A673 (cell line): ENCODE measurements around the gene GALNTL6. TPM values are rescaled to one million over a fixed set of nuclear protein-coding genes. Genes with fewer than 3 reads are reported as not detected.

Experiments
- BruUV-seq: library from RNA; stranded (reverse); fragments of 400-500 nt; replicated peaks from 2 replicates; lab custom pipeline; 2021; lab: Mats Ljungman, UMichigan
- CTCF ChIA-PET: fragments of 300-600 bp; sonication (Branson Sonifier 250); formaldehyde crosslinking; loops from one replicate; lab custom pipeline; 2022; ENCODE audit warnings: antibody characterized with exemption; lab: Charles Lee
- POLR2A ChIA-PET: fragments of 300-600 bp; sonication (Branson Sonifier 250); formaldehyde crosslinking; loops from one replicate; lab custom pipeline; 2022; ENCODE audit warnings: antibody characterized with exemption; ENCODE audit not compliant: low non-redundant PET; lab: Charles Lee
- DNase-seq: peaks from one replicate; pipeline ENCODE4 v3.0.0-alpha.2; 2015; ENCODE audit warnings: low spot score
- H3K27ac ChIP-seq: fragments of 200-600 bp; sonication (generic); 2 replicates; pipeline ENCODE4 v1.5.1; 2016; ENCODE audit warnings: mixed run types, low read depth, mild to moderate bottlenecking, mixed read lengths, antibody characterized with exemption, low read length; ENCODE audit not compliant: poor library complexity, severe bottlenecking
- H3K27me3 ChIP-seq: fragments of 200-600 bp; sonication (generic); replicated peaks from 2 replicates; pipeline ENCODE4 v1.6.1; 2017; ENCODE audit warnings: mixed run types, low read depth, mild to moderate bottlenecking, mixed read lengths, antibody characterized with exemption, low read length; ENCODE audit not compliant: insufficient read depth, poor library complexity
- H3K36me3 ChIP-seq: fragments of 200-600 bp; sonication (generic); 2 replicates; pipeline ENCODE4 v1.6.1; 2016; ENCODE audit warnings: mixed run types, mild to moderate bottlenecking, mixed read lengths, antibody characterized with exemption, low read length; ENCODE audit not compliant: insufficient read depth, poor library complexity, severe bottlenecking
- H3K4me1 ChIP-seq: fragments of 200-600 bp; sonication (generic); 2 replicates; pipeline ENCODE4 v1.6.1; 2017; ENCODE audit warnings: mixed run types, mild to moderate bottlenecking, mixed read lengths, antibody characterized with exemption, low read length; ENCODE audit not compliant: insufficient read depth, poor library complexity, severe bottlenecking
- H3K4me3 ChIP-seq: fragments of 200-600 bp; sonication (generic); 2 replicates; pipeline ENCODE4 v1.5.1; 2016; ENCODE audit warnings: low read depth, mixed run types, mild to moderate bottlenecking, mixed read lengths, low read length; ENCODE audit not compliant: poor library complexity, severe bottlenecking
- H3K9me3 ChIP-seq: fragments of 200-600 bp; sonication (generic); 2 replicates; pipeline ENCODE4 v1.6.1; 2016; ENCODE audit warnings: mixed run types, low read depth, mild to moderate bottlenecking, mixed read lengths, antibody characterized with exemption, low read length; ENCODE audit not compliant: poor library complexity, severe bottlenecking
- CTCF ChIP-seq: fragments of 300-800, 200-600 bp; sonication (generic); conservative IDR thresholded peaks from 2 replicates; pipeline ENCODE4 v1.5.1; 2017; ENCODE audit warnings: low read depth, mild to moderate bottlenecking, antibody characterized with exemption, low read length, moderate library complexity, mixed read lengths
- EZH2 ChIP-seq: fragments of 200-600 bp; sonication (generic); IDR thresholded peaks from 2 replicates; pipeline ENCODE4 v1.6.1; 2017; ENCODE audit warnings: borderline replicate concordance, low read depth, mild to moderate bottlenecking, mixed read lengths, antibody characterized with exemption, low read length; ENCODE audit not compliant: poor library complexity, severe bottlenecking
- intact Hi-C: fragments of 100-400 bp; cut with micrococcal nuclease; formaldehyde crosslinking; loops from one replicate; pipeline ENCODE4 v1.10.0; 2022; ENCODE audit not compliant: unreplicated experiment
- total RNA-seq: library from RNA; stranded (reverse); gene quantifications from 2 replicates; pipeline ENCODE4 v1.2.3, GENCODE V29; 2021

The GALNTL6 gene
- total RNA-seq, 1 experiment from 2014 or later, result 0.30 TPM

- Histone ChIP-seq H3K36me3 (no peaks in the 10 kb centered on the region), H3K27ac (no peak overlapping the region), H3K27me3 (no peaks in the 10 kb centered on the region), H3K9me3 (peaks cover 5% of the 10 kb centered on the region), H3K4me1 (no peaks in the 10 kb centered on the region), H3K4me3 (no peak overlapping the region)
- intact Hi-C loops, result no loop called here
- BruUV-seq, result no TSS peak
- ChIA-PET CTCF (no interaction called here), POLR2A (no interaction called here)
- TF ChIP-seq EZH2, result no peak
- no peak for DNase-seq
These were observed 922.8 kb downstream of the GALNTL6 start for GRCh38 chr4:172736046-172736445.

GRCh38 chr4:172740434-172740833 is 927.2 kb downstream of the GALNTL6 start:
- intact Hi-C loops, result no loop called here
- POLR2A ChIA-PET, result no interaction called here
- CTCF ChIA-PET, result no interaction called here
- Histone ChIP-seq H3K4me3 (no peak overlapping the region), H3K9me3 (no peaks in the 10 kb centered on the region), H3K27me3 (no peaks in the 10 kb centered on the region), H3K36me3 (no peaks in the 10 kb centered on the region), H3K4me1 (no peaks in the 10 kb centered on the region), H3K27ac (no peak overlapping the region)
- BruUV-seq, result no TSS peak
- DNase-seq, result no peak
- TF ChIP-seq EZH2 (no peak), CTCF (no peak)

- H3K27me3 ChIP-seq, result no peaks in the 10 kb centered on the region
- ChIA-PET CTCF (no interaction called here), POLR2A (no interaction called here)
- H3K27ac ChIP-seq, result no peak overlapping the region
- H3K9me3 ChIP-seq, result no peaks in the 10 kb centered on the region
- H3K36me3 ChIP-seq, result no peaks in the 10 kb centered on the region
- no peaks in the 10 kb centered on the region for H3K4me1 ChIP-seq
- intact Hi-C loops, result no loop called here
- TF ChIP-seq CTCF (no peak), EZH2 (no peak)
- BruUV-seq, result no TSS peak
- H3K4me3 ChIP-seq, result no peak overlapping the region
- DNase-seq, result no peak
These were observed 937.7 kb downstream of the GALNTL6 start for GRCh38 chr4:172750910-172751309.

- no peak for DNase-seq
- Histone ChIP-seq H3K36me3 (no peaks in the 10 kb centered on the region), H3K27ac (no peak overlapping the region), H3K4me3 (no peak overlapping the region), H3K4me1 (no peaks in the 10 kb centered on the region), H3K27me3 (no peaks in the 10 kb centered on the region), H3K9me3 (no peaks in the 10 kb centered on the region)
- CTCF ChIA-PET, result no interaction called here
- no TSS peak for BruUV-seq
- POLR2A ChIA-PET, result no interaction called here
- TF ChIP-seq CTCF, result no peak
- no peak for TF ChIP-seq EZH2
- intact Hi-C loops, result no loop called here
These were observed 938.3 kb downstream of the GALNTL6 start for GRCh38 chr4:172751550-172751949.
